GM12878 (cell line): ENCODE measurements around the gene KIF26A. TPM values are rescaled to one million over a fixed set of nuclear protein-coding genes. Genes with fewer than 3 reads are reported as not detected.

Source experiments
- ATAC-seq: fragments of 200-7000 bp; cut with Tn5 transposase; 3 replicates; pipeline ENCODE4 v1.9.1; 2020; ENCODE audit warnings: mild to moderate bottlenecking, moderate library complexity
- BruUV-seq: library from RNA; stranded (reverse); fragments of 400-500 nt; replicated peaks from 2 replicates; lab custom pipeline; 2021; lab: Mats Ljungman, UMichigan
- CTCF ChIA-PET: fragments of 300-600 bp; sonication (Branson Sonifier 250); formaldehyde crosslinking; extraction: SDS; loops from one replicate; lab custom pipeline; 2021; ENCODE audit warnings: inconsistent platforms; lab: Yijun Ruan, JAX
- POLR2A ChIA-PET: fragments of 350-600 bp; formaldehyde crosslinking; extraction: SDS; loops from one replicate; lab custom pipeline; 2021; ENCODE audit warnings: inconsistent platforms; lab: Charles Lee
- RAD21 ChIA-PET: fragments of 300-600 bp; sonication (Branson Sonifier 250); formaldehyde crosslinking; loops from one replicate; lab custom pipeline; 2023; ENCODE audit warnings: antibody characterized with exemption; ENCODE audit not compliant: unreplicated experiment; lab: Charles Lee
- SMC1A ChIA-PET: fragments of 300-600 bp; sonication (Branson Sonifier 250); formaldehyde crosslinking; loops from one replicate; lab custom pipeline; 2023; ENCODE audit not compliant: unreplicated experiment, uncharacterized antibody; lab: Charles Lee
- DNase-seq: peaks from one replicate; pipeline ENCODE4 v3.0.0-alpha.2; 2011; ENCODE audit warnings: low read depth, low spot score
- FAIRE-seq: peaks from 3 replicates; lab custom pipeline; 2011; peaks lifted over from hg19 to GRCh38; lab: Jason Lieb, UNC
- H2AFZ ChIP-seq: 2 replicates; pipeline ENCODE4 v1.6.0; 2011; ENCODE audit warnings: low read depth, low read length, control low read depth; ENCODE audit not compliant: control insufficient read depth
- H3K27ac ChIP-seq: 2 replicates; pipeline ENCODE4 v1.5.1; 2011; ENCODE audit warnings: control low read depth; ENCODE audit not compliant: control insufficient read depth, insufficient read depth
- H3K27me3 ChIP-seq, 2 experiments: replicated peaks in 1 of 2; 2 replicates each; pipeline versions ENCODE4 v1.6.0 to v1.6.1; 2011; ENCODE audit warnings: low read length in 1 of 2; ENCODE audit not compliant: control insufficient read depth in 2 of 2, insufficient read depth in 2 of 2
- H3K36me3 ChIP-seq, 2 experiments: 2 replicates each; pipeline ENCODE4 v1.5.1; 2011; ENCODE audit warnings: low read length in 1 of 2; ENCODE audit not compliant: control insufficient read depth in 2 of 2, insufficient read depth in 2 of 2
- H3K4me1 ChIP-seq: 2 replicates; pipeline ENCODE4 v1.6.1; 2011; ENCODE audit warnings: mild to moderate bottlenecking, low read length, moderate library complexity, mixed read lengths; ENCODE audit not compliant: control insufficient read depth, insufficient read depth
- H3K4me2 ChIP-seq: 2 replicates; pipeline ENCODE4 v1.6.0; 2011; ENCODE audit warnings: control low read depth; ENCODE audit not compliant: control insufficient read depth, insufficient read depth
- H3K4me3 ChIP-seq: fragments of 200-600 bp; sonication (generic); 2 replicates; pipeline ENCODE4 v1.5.1; 2016
- H3K79me2 ChIP-seq: 2 replicates; pipeline ENCODE4 v1.6.0; 2011; ENCODE audit warnings: low read length; ENCODE audit not compliant: control insufficient read depth, insufficient read depth
- H3K9ac ChIP-seq: 2 replicates; pipeline ENCODE4 v1.8.0; 2011; ENCODE audit warnings: low read length, control low read depth, mixed read lengths; ENCODE audit not compliant: control insufficient read depth, insufficient read depth
- H3K9me3 ChIP-seq: replicated peaks from 3 replicates; pipeline ENCODE4 v1.5.1; 2011; ENCODE audit warnings: mild to moderate bottlenecking, low read length; ENCODE audit not compliant: control insufficient read depth, insufficient read depth
- H4K20me1 ChIP-seq: 2 replicates; pipeline ENCODE4 v1.6.0; 2011; ENCODE audit not compliant: control insufficient read depth, insufficient read depth
- BCL11A ChIP-seq: IDR thresholded peaks from 2 replicates; pipeline ENCODE4 v1.6.1; 2011; ENCODE audit warnings: low read depth, low read length
- MEF2A ChIP-seq: IDR thresholded peaks from 2 replicates; pipeline ENCODE4 v1.6.1; 2011; ENCODE audit warnings: low read depth, mild to moderate bottlenecking, low read length, moderate library complexity; ENCODE audit not compliant: insufficient read depth
- NRF1 ChIP-seq: conservative IDR thresholded peaks from 2 replicates; pipeline ENCODE4 v1.6.1; 2011; ENCODE audit warnings: mild to moderate bottlenecking, low read depth, low read length, improper control_type of control experiment
- ZNF274 ChIP-seq: IDR thresholded peaks from one replicate; pipeline ENCODE4 v1.8.0; 2011; ENCODE audit not compliant: insufficient read length, insufficient read depth
- WGBS: methylation state at CpG from one replicate; pipeline ENCODE4 v1.1.6; 2016; ENCODE audit warnings: low lambda C conversion rate; ENCODE audit not compliant: insufficient replicate concordance, insufficient coverage; ENCODE audit errors: missing lambda C conversion rate; 5-methylcytosine and 5-hydroxymethylcytosine counted together
- in situ Hi-C: fragments of 300-500 bp; cut with MboI; formaldehyde crosslinking; loops from 9 replicates; pipeline ENCODE4 v1.14.3; 2018; ENCODE audit warnings: mixed read lengths
- intact Hi-C: fragments of 100-400 bp; cut with micrococcal nuclease; formaldehyde crosslinking; loops from one replicate; pipeline ENCODE4 v1.14.2; 2022; ENCODE audit not compliant: unreplicated experiment
- polyA plus RNA-seq, 11 experiments: library from polyadenylated mRNA; depleted of rRNA in 4 of 11; unstranded in 6 of 11; stranded (reverse) in 5 of 11; fragments of >200 nt; fragmentation: Nextera tagmentation in 4 of 11; fragmentation: Illumina TruSeq in 1 of 11; extraction: Ambion mirVana in 4 of 11; extraction: Trizol in 1 of 11; gene quantifications; 1 replicate in 1 of 11; 2 replicates in 10 of 11; pipeline versions ENCODE4 v1.2.1 to v1.2.3, GENCODE V29; 2011 to 2016; ENCODE audit warnings: inconsistent platforms in 2 of 11, missing spikeins in 2 of 11, low read depth in 1 of 11
- total RNA-seq, 4 experiments: library from RNA; depleted of rRNA in 3 of 4; stranded (reverse); fragments of >200 nt in 3 of 4; fragmentation: Illumina TruSeq in 1 of 4; extraction: Trizol in 1 of 4; gene quantifications; 2 replicates each; pipeline versions ENCODE4 v1.2.1 to v1.2.3, GENCODE V29; 2013 to 2021
- TF ChIP-seq, protein P1 (sequence below): IDR thresholded peaks from 2 replicates; pipeline ENCODE4 v1.6.1; 2011; ENCODE audit warnings: borderline replicate concordance, low read depth, mild to moderate bottlenecking, moderate library complexity, mixed read lengths, low read length; ENCODE audit not compliant: insufficient read depth; ENCODE audit errors: extremely low read length
- TF ChIP-seq, protein P2 (sequence below): fragments of 450-650 bp; IDR thresholded peaks from 2 replicates; pipeline ENCODE4 v1.6.1; 2018; ENCODE audit warnings: mild to moderate bottlenecking, low read depth, moderate library complexity; ENCODE audit not compliant: partially characterized antibody
- TF ChIP-seq, protein P3 (sequence below): IDR thresholded peaks from 2 replicates; pipeline ENCODE4 v1.6.1; 2012; ENCODE audit warnings: improper control_type of control experiment, low read depth, low read length; ENCODE audit not compliant: insufficient replicate concordance

Gene KIF26A
- total and polyA plus RNA-seq, 10 of the 15 experiments (the other 5 are each of a cell fraction or from before 2014, with no cell fraction given) = 0.05 TPM; not detected in 9

DNA sequence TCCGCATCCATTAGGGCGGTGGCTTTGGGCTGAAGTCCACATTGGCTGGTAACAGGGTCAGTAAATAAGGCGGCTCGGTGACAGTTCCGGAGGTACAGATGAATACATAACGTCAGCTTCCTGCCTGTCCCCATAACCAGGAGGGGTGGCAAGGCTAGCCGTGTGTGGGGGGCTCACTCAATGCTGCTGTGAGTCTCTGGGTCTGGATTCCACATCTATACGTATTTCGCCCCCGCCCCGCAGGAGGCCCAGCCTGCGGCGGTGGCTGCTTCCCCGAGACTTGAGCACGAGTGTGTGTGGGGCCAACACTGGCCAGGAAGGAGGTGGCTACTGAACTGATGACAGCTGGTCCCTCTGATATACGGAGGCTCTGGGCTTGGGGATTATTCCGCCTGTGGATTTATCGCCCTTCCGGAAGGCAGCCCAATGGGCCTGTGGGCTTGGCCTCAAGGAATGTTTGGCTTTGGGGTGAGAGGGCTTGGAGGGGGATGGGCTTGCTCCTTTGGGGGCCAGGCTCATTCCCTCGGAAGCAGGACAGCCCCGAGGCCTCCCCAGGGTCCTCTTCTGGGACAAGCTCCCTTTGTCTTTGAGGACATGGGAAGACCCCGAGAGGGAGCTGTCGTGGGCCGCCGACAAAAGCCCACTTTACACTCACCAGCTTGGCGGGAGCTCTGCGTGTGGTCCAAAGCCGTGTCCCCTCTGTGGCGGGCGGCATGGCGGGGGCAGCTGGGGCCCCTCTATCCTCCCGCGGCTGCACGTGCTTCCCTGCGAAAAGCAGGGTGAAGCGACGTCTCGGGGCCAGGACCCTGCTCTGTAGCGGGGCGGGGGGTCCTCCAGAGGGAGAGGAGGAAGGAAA is 82.1 kb downstream of the KIF26A start (continued):
- TF ChIP-seq, protein P1, sequence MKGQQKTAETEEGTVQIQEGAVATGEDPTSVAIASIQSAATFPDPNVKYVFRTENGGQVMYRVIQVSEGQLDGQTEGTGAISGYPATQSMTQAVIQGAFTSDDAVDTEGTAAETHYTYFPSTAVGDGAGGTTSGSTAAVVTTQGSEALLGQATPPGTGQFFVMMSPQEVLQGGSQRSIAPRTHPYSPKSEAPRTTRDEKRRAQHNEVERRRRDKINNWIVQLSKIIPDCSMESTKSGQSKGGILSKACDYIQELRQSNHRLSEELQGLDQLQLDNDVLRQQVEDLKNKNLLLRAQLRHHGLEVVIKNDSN = no peak
- TF ChIP-seq NRF1 = no peak
- TF ChIP-seq, protein P2, sequence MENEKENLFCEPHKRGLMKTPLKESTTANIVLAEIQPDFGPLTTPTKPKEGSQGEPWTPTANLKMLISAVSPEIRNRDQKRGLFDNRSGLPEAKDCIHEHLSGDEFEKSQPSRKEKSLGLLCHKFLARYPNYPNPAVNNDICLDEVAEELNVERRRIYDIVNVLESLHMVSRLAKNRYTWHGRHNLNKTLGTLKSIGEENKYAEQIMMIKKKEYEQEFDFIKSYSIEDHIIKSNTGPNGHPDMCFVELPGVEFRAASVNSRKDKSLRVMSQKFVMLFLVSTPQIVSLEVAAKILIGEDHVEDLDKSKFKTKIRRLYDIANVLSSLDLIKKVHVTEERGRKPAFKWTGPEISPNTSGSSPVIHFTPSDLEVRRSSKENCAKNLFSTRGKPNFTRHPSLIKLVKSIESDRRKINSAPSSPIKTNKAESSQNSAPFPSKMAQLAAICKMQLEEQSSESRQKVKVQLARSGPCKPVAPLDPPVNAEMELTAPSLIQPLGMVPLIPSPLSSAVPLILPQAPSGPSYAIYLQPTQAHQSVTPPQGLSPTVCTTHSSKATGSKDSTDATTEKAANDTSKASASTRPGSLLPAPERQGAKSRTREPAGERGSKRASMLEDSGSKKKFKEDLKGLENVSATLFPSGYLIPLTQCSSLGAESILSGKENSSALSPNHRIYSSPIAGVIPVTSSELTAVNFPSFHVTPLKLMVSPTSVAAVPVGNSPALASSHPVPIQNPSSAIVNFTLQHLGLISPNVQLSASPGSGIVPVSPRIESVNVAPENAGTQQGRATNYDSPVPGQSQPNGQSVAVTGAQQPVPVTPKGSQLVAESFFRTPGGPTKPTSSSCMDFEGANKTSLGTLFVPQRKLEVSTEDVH = no peak

DNA sequence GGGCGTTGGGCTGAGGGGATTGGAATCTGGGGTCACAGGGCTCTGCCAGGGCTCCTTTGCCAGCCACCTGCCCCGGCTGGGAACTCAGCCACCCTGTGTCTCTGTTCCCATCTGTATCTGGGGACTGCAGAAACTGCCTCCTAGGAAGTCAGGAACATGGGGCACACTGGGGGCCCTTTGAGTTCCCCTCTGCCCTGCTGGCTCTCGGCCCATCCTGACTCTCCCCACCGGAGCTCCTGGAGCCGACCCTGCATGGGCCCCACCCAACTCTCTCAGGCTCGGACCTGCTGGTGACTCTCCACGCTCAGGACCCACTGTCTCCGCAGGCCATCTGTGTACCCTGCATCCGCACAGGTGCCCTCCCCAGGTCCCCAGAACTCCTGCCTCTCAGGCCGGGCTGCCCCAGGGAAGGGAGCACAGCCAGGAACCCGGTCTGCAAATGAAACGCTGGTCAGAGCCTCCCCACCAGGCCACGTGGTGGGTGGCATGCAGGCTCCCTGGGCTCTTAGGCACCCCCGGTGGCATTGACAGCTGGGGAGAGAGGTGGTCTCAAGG is 82.8 kb downstream of the KIF26A start:
- POLR2A ChIA-PET = no interaction called here
- Histone ChIP-seq H3K4me1 (no peaks in the 10 kb centered on the region), H3K79me2 (no peaks in the 10 kb centered on the region), H3K9me3 (no peaks in the 10 kb centered on the region), H3K27ac (no peak overlapping the region), H3K4me2 (no peak overlapping the region), H2AFZ (no peak overlapping the region), H3K36me3 (no peaks in the 10 kb centered on the region), H3K9ac (no peak overlapping the region), H4K20me1 (no peaks in the 10 kb centered on the region; the same call in 1 of the 2 replicates), H3K4me3 (no peak overlapping the region), H3K27me3 (no peaks in the 10 kb centered on the region; a peak in 1 of 4 replicates)
- in situ Hi-C loops (no loop called here), intact Hi-C loops (loop anchor here (5.0 kb wide), 1 partner anchor 144 kb away; no protein-coding TSS in a partner anchor)
- CTCF ChIA-PET = no interaction called here
- RAD21 ChIA-PET = no interaction called here
- BruUV-seq = no TSS peak
- FAIRE-seq (no peak), DNase-seq (no peak), ATAC-seq (no peak)
- 21% methylated on average over 14 of the region's 14 CpGs for WGBS
- SMC1A ChIA-PET = no interaction called here
- no peak for TF ChIP-seq BCL11A
- no peak for TF ChIP-seq MEF2A
- TF ChIP-seq ZNF274 = no peak
- TF ChIP-seq, protein P3, sequence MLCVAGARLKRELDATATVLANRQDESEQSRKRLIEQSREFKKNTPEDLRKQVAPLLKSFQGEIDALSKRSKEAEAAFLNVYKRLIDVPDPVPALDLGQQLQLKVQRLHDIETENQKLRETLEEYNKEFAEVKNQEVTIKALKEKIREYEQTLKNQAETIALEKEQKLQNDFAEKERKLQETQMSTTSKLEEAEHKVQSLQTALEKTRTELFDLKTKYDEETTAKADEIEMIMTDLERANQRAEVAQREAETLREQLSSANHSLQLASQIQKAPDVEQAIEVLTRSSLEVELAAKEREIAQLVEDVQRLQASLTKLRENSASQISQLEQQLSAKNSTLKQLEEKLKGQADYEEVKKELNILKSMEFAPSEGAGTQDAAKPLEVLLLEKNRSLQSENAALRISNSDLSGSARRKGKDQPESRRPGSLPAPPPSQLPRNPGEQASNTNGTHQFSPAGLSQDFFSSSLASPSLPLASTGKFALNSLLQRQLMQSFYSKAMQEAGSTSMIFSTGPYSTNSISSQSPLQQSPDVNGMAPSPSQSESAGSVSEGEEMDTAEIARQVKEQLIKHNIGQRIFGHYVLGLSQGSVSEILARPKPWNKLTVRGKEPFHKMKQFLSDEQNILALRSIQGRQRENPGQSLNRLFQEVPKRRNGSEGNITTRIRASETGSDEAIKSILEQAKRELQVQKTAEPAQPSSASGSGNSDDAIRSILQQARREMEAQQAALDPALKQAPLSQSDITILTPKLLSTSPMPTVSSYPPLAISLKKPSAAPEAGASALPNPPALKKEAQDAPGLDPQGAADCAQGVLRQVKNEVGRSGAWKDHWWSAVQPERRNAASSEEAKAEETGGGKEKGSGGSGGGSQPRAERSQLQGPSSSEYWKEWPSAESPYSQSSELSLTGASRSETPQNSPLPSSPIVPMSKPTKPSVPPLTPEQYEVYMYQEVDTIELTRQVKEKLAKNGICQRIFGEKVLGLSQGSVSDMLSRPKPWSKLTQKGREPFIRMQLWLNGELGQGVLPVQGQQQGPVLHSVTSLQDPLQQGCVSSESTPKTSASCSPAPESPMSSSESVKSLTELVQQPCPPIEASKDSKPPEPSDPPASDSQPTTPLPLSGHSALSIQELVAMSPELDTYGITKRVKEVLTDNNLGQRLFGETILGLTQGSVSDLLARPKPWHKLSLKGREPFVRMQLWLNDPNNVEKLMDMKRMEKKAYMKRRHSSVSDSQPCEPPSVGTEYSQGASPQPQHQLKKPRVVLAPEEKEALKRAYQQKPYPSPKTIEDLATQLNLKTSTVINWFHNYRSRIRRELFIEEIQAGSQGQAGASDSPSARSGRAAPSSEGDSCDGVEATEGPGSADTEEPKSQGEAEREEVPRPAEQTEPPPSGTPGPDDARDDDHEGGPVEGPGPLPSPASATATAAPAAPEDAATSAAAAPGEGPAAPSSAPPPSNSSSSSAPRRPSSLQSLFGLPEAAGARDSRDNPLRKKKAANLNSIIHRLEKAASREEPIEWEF = no peak
